Ascending aorta (tissue), 2 donors: Measurements from ENCODE around the gene MSANTD2. TPM values are rescaled to one million over a fixed set of nuclear protein-coding genes. Genes with fewer than 3 reads are reported as not detected.

Experiments
- DNase-seq, 2 donors: peaks; one replicate each; pipeline ENCODE4 v3.0.0-alpha.2; 2019; ENCODE audit warnings: low spot score in 2 of 2
- H3K27ac ChIP-seq, 2 donors: fragments of 200-600 bp; sonication (generic); one replicate each; pipeline ENCODE4 v1.5.1; 2016 to 2017; ENCODE audit warnings: mild to moderate bottlenecking in 1 of 2
- H3K27me3 ChIP-seq: fragments of 200-600 bp; sonication (generic); one replicate; pipeline ENCODE4 v1.5.1; 2017
- H3K36me3 ChIP-seq, 2 donors: fragments of 200-600 bp; sonication (generic); one replicate each; pipeline ENCODE4 v1.5.1; 2016
- H3K4me1 ChIP-seq, 2 donors: fragments of 200-600 bp; sonication (generic); one replicate each; pipeline ENCODE4 v1.5.1; 2016 to 2017; ENCODE audit warnings: mild to moderate bottlenecking in 1 of 2
- H3K4me3 ChIP-seq, 2 donors: fragments of 200-600 bp; sonication (generic); one replicate each; pipeline ENCODE4 v1.5.1; 2016 to 2017; ENCODE audit warnings: mild to moderate bottlenecking in 1 of 2
- H3K9me3 ChIP-seq, 2 donors: fragments of 200-600 bp; sonication (generic); one replicate each; pipeline ENCODE4 v1.5.1; 2016
- CTCF ChIP-seq, 3 experiments: fragments of 200-600 bp in 2 of 3; fragments of 450-650 bp in 1 of 3; sonication (generic) in 2 of 3; IDR thresholded peaks; one replicate each; pipeline ENCODE4 v1.5.1; 2016 to 2019; ENCODE audit warnings: antibody characterized with exemption in 3 of 3, mild to moderate bottlenecking in 1 of 3, moderate library complexity in 1 of 3
- intact Hi-C: fragments of 100-400 bp; cut with DNase I; formaldehyde crosslinking; loops from one replicate; pipeline ENCODE4 v1.15.1; 2023
- total RNA-seq: library from RNA; depleted of rRNA; stranded (reverse); fragments of >200 nt; gene quantifications from one replicate; pipeline ENCODE4 v1.1.0, GENCODE V29; 2016

The MSANTD2 gene
- total RNA-seq, 1 donor from 2014 or later = 21.4 TPM

GRCh38 chr11:124760205-124760652 is 40.0 kb downstream of the MSANTD2 start:
- H3K4me1 ChIP-seq = peaks cover 3 to 21% of the 10 kb centered on the region in 2 donors
- no peak for DNase-seq
- no peak for TF ChIP-seq CTCF (IDR thresholded peaks at IDR 0.05)
- intact Hi-C loops = loop anchor here (1.0 kb wide), 1 partner anchor 21 kb away; the partner anchor contains the start of gene NRGN
- H3K27ac ChIP-seq = peak overlapping the region; percentile 85 to 89
- H3K9me3 ChIP-seq = no peaks in the 10 kb centered on the region
- peaks cover 0 to 10% of the 10 kb centered on the region in 2 donors for H3K36me3 ChIP-seq
- H3K4me3 ChIP-seq = peak overlapping the region; percentile 62 to 67
- H3K27me3 ChIP-seq = no peaks in the 10 kb centered on the region

GRCh38 chr11:124759266-124760204 is 40.7 kb downstream of the MSANTD2 start:
- Histone ChIP-seq H3K9me3 (no peaks in the 10 kb centered on the region), H3K27me3 (no peaks in the 10 kb centered on the region), H3K4me1 (peaks cover 3 to 21% of the 10 kb centered on the region in 2 donors), H3K36me3 (peaks cover 0 to 3% of the 10 kb centered on the region in 2 donors), H3K4me3 (peak overlapping the region; percentile 62 to 67), H3K27ac (peak overlapping the region; percentile 85 to 89)
- no peak for TF ChIP-seq CTCF (IDR thresholded peaks at IDR 0.05)
- DNase-seq = no peak
- intact Hi-C loops = loop anchor here (1.0 kb wide), 1 partner anchor 20 kb away; the partner anchor contains the start of gene NRGN

DNA sequence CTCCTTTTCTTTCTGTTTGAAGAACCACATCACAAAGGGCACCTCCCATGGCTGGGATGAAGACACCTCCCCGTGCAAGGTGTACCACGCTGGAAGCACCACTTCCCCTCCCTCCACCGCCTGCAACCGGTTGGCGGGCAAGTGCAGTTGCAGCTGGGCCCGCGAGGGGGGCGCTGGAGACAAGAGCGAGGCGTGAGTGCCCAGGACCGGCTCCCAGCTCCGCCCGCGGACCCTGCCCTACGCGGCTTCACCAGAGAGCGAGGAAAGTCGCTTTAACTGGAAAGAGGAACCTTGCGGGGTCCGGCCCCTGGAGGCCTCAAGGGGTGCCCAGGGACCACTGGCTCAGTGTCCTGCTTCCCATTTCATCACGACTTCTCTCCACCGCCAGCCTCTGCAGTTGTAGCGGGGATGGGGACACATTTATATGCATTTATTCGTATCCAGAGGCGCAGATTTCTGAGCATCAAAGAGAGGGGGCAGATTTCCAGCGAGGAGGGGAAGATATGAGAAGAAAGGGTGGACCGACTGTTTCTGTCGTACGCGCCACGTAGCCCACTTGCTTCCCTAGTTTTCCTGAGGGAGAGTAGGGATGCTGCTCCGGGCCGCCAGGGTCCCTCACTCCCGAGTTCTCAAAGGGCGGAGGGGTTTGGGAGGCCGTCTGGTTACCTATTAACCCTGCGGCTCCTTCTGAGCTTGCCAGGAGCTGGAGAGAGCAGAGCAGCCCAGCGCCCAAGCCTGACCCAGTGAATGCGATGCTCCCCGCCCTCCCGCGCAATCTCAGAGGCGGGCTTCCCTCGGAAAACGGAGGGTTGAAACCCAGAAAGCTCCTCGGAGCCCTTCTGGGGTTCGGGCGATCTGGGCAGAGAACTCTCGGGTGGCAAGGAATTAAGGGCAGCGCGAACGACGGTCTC is 41.6 kb downstream of the MSANTD2 start:
- peak in 1 of 2 donors; percentile 84 for DNase-seq
- H3K27me3 ChIP-seq = no peaks in the 10 kb centered on the region
- peak; percentile 58 to 79 (median 74) for TF ChIP-seq CTCF (IDR thresholded peaks at IDR 0.05)
- intact Hi-C loops = no loop called here
- H3K4me3 ChIP-seq = peak overlapping the region; percentile 62 to 67
- H3K4me1 ChIP-seq = peaks cover 3 to 21% of the 10 kb centered on the region in 2 donors
- no peaks in the 10 kb centered on the region for H3K36me3 ChIP-seq
- H3K9me3 ChIP-seq = no peaks in the 10 kb centered on the region
- H3K27ac ChIP-seq = peak overlapping the region; percentile 85 to 89

- intact Hi-C loops = no loop called here
- no peak overlapping the region for H3K27ac ChIP-seq
- no peak for TF ChIP-seq CTCF (IDR thresholded peaks at IDR 0.05)
- H3K4me3 ChIP-seq = no peak overlapping the region
- no peaks in the 10 kb centered on the region for H3K27me3 ChIP-seq
- H3K9me3 ChIP-seq = no peaks in the 10 kb centered on the region
- peaks cover 0 to 3% of the 10 kb centered on the region in 2 donors for H3K36me3 ChIP-seq
- DNase-seq = no peak
- H3K4me1 ChIP-seq = peaks cover 3 to 11% of the 10 kb centered on the region in 2 donors
Measured at GRCh38 chr11:124757320-124757719, 42.9 kb downstream of the MSANTD2 start.

GRCh38 chr11:124756753-124757227 is 43.4 kb downstream of the MSANTD2 start:
- Histone ChIP-seq H3K4me3 (no peak overlapping the region), H3K4me1 (peaks cover 3 to 11% of the 10 kb centered on the region in 2 donors), H3K9me3 (no peaks in the 10 kb centered on the region), H3K36me3 (peaks cover 0 to 3% of the 10 kb centered on the region in 2 donors), H3K27me3 (no peaks in the 10 kb centered on the region), H3K27ac (no peak overlapping the region)
- DNase-seq = no peak
- TF ChIP-seq CTCF (IDR thresholded peaks at IDR 0.05) = no peak
- intact Hi-C loops = no loop called here
